Stimulated activated CD4-positive, alpha-beta T cell treated with anti-CD3 and anti-CD28 coated beads, TNF-alpha, amount 100 ng/mL, for 24 hours (primary cell): ENCODE measurements around the gene SOST.

Source experiments
- DNase-seq, 3 experiments: peaks; one replicate each; pipeline ENCODE4 v3.0.0-alpha.2; 2020; ENCODE audit warnings: low read depth in 3 of 3

Gene SOST

DNA sequence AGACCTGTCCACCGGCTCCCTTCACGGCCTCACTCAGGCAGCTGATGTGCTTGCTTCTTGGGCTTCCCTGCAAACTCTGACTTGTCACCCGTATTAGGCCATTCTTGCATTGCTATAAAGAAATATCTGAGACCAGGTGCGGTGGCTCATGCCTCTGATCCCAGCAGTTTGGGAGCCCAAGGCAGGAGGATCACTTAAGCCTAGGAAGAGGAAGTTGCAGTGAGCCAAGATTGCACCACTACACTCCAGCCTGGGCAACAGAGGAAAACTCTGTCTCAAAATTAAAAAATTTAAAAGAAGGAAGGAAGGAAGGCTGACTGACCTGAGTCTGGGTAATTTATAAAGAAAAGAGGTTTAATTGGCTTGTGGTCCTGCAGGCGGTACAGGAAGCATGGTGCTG lies 17.0 kb downstream of the SOST start:
- DNase-seq = no peak

DNA sequence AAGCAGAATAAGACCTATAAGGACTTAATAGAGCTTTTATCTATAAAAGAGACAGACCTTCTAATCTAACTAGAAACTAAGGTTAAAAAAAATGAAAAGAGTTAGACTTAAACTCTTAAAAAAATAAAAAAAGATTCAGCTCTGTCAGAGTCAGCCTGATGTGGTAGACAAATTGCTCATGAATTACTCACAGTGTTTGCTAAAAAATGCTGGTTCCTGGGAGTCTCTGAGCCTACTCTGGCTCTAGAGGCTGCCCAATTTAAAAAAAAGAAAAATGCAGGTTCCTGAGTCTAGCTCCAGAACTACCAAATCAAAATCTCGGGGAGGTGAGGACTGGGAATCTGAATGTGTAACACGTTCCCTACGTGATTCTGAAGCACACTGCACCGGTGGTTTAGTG lies 18.1 kb downstream of the SOST start:
- no peak for DNase-seq

DNA sequence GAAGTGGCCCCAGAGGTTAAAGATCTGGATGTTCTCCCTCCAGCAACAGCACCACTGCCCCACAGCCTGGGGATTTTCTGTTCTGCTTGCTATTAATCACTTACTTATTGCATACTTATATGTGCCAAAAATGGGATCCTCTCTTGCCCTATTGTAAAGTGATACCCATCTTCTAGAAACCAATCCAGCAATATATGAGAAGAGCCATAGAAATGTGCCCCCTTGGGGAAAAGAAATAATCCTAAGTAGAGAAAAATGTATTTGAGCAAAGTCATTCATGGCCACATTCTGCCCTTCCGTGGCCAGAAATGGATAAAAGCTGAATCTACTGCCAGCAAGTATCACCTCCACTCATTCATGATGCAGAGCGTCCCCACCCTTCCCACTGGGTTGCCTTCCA lies 20.9 kb downstream of the SOST start:
- DNase-seq = no peak

DNA sequence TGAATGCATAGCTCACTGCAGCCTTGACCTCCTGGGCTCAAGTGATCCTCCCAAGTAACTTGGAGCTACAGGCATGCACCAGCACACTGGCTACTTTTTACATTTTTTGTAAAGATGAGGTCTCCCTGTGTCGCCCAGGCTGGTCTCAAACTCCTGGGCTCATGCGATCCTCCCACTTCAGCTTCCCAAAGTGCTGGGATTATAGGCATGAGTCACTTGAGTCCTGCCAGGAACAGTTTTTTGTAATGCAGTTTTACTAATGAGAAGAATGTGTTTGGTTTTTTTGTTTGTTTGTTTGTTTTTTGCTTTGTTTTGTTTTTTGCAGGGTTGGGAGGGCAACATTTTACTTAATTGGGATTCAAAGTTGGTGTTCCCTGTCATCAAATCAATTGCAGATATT lies 22.2 kb downstream of the SOST start:
- DNase-seq = no peak

DNA sequence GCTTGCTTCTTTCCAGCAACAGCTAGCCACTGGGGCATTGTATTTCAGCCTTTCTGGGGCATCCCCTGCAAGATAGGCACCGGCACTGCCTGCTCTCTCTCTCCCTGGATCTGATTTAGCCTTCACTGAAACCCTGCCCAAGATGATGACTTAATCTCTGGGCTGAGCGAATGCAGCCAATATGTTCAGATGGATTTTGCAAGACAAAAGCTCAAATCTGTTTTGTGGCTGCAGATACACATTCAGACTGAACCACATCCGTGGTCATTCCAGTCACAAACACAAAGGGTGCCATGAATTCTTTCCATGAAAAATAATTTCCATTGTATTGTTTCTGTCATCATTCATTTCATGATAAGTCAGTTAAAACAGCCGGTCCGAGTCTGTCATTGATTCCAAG lies 24.2 kb downstream of the SOST start:
- no peak for DNase-seq

DNA sequence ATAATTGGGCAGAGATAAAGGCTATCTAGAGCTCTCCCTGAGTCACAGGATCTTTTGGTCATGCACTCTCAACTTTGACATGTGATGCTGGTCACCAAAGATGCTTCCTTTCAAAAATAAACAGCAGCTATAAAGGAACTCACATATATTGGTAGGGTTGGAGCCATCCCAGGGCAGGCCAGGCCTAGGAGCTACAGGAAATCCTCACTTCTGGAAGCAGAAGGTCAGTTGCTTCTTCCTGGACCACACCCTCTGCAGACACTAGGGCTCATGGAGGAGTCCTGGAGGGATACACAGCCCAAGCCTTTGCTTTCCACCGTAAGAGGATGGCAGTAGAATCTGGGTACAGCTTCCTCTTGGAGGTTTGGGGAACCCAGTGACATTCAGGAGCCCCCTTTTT lies 24.6 kb downstream of the SOST start:
- DNase-seq = no peak

DNA sequence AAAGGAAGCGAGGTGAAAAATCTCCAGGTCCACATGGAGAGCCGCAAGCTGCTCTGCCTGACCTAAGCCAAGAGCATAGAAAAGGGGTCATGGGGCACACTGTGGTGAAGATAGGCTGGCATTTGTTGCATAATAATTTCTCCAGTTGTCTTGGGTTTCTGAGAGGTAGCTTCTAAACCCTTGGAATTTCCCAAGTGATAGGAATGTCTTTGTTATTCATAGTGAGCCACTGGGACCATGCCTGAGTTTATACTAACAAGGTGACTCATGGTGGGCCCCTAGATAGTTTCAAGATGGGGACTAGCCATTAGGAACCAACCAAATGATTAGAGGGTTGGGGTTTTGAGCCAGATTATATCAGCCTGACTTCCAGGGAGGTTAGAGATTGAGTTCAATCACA lies 25.6 kb downstream of the SOST start:
- no peak for DNase-seq

DNA sequence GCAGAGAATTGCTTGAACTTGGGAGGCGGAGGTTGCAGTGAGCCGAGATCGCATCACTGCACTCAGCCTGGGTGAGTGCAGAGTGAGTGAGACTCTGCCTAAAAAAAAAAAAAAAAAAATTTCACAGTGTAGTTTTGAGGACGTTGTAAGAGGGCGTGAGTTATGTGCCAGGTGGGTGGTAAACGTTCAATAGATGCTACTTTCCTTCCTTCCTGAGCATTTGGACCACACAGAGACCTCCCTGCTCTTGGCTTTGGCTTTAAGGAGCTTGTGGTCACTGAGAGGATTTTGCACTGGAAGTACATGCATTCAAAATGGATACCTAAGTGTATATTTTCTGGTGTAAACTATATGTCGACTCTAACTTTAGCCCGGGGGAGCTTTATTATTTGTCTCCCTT lies 30.5 kb downstream of the SOST start:
- DNase-seq = no peak

DNA sequence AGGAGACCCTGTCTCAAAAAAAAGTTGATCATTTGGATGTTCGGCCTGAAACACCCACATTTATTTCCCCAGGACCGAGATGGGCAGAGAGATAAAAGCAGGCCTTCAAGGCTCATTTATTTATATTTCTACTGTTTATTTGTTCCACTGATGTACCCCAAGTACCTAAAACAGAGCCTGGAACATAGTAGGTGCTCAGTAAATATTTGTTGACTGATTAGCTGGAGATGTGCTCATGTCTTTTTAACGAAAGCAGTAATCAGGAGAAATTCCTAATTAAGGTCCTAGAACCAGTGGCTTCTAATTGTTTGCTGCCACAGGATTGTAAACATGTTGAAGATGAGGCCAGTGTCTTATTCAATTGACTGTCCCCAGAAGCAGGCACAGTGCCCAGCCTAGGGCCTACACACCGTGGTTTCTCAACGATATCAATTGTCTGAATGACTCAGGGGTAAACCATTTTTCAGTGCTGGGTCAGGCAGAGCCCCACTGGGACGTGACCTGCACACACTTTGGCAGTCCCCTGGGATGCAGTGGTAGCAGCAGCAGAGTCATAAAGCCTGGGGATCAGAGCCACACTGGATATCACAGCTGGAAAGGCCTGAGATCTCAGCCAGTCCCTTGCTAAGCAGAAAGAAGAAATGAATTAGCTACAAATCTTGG lies 34.8 kb downstream of the SOST start:
- no peak for DNase-seq

DNA sequence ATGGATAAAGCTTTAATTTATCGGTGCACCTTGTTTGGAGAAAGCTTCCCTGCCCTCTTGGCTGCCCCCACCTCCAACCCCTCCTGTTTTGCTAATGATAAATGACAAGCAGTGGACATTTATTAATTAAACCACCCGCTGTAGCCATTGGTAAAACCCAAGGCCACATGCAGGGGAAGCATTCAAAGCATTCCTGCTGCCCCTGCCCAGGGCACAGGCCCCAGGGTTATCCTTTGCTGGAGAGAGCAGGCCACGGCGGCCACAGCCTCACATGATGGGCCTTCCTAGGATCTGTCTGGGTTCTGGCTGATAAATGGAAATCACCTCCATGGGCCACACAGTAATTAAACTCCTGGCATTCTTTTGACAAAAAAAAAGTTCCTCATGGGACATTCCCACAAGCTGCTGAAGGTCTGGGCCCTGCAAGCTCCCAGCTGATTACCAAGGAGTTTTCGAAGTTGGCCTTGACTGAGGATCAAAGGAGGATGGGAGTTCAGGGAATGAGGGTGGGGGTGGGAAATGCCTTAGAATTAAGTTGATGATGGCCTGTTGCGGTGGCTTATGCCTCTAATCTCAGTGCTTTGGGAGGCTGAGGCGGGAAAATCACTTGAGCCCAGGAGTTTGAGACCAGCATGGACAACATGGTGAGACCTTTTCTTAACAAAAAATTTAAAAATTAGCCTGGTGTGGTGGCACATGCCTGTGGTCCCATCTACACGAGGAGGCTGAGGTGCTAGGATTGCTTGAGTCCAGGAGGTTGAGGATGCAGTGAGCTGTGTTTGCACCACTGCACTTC lies 35.5 kb downstream of the SOST start:
- DNase-seq = no peak

DNA sequence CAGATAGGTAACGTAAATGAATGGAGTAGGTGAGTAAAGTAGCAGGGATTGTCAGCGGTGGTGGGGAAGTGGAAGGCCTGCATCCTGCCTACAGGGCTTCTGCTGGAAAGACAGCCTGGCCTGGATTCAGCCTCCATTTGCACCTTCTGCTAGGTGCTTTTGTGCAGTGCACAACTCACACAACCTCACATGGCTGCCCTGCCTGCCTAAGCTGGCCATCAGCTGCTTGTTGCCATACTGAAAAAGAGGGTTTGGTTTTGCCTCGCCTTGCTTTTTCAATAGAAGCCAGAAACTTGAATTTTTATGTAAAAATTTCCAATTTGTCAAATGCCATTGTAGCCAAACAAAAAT lies 36.3 kb downstream of the SOST start:
- DNase-seq = no peak

DNA sequence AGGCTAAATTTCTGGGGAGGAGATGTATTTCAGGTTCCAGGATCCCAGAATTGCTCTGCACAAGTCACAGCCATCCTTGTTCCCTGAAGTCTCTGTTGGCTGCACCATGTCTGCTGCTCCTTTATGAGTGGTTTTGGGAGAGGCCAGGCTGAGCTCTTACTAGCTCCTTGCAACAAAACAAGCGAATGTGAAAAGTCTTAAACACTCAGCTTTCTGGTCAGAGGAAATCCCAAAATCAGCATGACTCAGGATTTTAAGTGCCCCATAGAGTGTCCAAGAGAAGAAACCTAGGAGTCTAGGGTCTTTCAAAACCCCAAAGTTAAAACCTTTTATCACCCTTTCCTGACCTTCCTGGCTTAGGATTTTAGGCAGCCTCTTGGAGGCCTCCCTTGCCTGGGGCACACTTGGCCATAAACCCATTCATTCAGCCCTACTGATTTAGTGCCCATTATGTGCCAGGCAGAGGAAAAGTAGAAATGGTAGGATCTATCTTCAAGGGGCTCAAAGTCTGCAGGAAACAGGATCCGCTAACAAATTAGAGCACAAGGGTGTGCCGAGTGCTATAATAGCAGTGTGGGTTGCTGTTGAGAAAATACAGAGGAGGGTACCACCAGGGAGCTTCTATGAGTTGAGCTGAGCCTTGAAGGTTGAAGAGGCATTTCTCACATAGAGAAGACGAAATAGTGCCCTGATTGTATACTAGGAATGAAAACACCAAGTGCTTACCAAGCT lies 36.9 kb downstream of the SOST start:
- DNase-seq = no peak

DNA sequence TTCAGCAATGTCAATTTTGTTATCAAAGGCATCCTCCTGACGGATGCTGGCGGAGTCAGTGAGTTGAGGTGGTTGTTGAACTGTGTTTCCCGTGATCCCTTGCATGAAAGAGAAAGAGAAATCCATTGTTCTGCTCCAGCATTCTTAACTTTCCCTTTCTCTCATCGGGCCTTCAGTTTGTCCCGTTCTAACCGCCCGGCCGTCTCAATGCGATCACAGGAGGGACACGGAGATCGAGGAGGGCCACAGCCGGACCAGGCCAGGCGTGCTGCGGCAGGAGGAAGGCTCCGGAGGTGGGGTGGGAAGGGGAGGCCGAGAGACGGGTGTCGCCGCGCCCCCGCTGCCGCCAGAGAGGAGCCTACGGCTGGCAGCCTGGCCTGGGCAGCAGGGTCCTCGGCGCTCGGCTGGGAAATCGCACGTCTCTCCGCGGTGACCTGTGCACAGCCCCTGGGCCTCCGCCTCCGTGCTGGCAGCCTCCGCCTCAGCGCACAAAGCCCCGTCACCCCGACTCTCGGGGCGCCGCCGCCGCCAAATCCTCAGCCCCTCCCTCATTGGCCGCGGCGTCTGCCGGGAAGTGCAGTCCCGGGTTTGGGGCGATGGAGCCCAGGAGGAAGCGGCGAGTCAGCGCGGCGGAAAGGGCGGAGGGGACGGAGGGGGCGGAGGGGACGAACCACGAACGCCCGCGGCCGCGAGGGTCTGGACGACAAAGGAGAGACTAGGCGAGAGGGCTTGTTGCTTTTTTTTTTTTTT lies 38.1 kb downstream of the SOST start:
- peak; percentile 50 to 76 (median 62) for DNase-seq

DNA sequence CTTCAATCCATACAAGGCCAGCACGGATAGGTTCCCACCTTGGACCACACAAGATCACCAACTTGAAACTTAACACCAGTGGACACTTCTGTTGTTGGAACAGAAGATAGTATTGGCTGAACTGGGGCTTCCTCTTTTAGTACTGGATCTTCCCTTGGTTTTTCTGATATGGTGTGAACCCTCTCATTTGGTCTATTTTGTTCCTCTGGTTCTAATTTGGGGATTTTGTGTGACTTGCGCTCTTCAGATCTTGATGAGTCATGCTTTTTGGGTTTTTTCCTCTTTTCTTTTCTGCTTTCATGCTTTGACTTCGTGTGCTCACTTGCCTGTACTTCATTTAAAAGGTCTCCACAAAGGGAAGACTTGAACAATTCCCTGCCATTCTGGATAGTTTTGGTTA lies 39.0 kb downstream of the SOST start:
- no peak for DNase-seq

DNA sequence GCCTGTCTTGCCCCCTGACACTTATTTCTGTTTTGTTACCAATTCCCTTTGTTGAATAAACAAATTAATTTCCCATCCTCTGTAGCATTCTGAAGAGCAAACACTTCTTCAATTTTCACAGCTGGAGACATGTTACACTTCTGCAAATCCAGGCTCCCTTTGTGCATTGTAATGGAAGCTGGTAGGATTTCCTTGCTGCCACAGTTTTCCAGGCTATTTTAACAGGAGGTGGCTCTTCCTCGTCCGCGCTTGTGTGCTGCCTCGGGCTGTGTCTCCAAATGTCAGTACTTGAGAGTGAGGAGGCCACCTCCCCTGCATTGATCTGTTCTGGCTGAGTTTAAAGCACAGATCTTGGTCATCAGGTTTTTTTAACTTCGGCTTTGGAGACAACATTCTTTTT lies 40.0 kb downstream of the SOST start:
- no peak for DNase-seq

DNA sequence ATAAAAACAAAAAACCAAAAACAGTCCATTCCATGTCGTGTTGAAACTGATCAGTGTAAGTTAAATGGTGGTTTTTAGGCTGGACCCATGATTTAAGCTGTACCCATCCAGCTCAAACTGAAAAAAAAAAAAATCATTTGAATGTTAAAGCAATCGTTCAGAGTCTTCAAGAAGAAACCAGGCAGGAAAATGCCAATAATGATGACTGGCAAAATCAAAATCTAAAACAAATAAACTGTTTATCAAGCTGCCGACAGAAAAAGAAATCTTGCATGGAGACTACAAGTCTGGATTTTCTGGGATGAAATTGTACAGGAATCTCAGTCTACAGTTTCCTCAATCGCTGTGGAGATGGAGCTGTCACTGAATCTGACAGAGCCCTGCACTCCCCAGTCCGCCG lies 40.7 kb downstream of the SOST start:
- DNase-seq = no peak

DNA sequence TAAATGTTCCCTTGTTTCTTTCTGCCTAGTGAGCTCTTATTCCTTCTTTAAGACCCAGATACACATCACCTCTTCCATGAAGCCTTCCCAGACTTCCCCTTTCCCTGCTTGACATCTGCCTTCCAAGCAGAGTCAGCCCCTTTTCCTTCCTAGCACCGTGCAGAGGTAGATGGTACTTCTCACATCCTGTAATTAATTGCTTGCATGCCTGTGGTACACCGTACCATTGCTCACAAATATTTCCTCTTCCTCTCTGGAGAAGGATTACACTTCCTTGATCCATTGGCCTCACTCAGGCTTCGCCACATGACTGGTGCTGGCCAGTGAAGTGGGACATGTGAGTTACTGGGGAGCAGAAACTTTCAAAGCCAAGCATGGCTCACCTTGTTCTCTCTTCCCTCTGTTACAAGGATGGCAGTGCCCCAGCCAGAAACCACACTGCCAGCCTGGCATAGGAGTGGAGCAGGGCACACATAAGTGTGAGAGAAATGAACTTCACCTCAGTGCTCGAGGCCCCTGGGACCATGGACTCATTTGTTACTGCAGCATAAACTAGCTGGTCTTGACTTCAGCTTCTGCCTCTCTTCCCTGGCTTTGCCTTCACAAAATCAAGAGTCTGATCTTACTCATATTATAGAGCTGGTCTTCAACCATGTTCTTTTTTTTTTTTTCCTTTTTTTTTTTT lies 44.0 kb downstream of the SOST start:
- no peak for DNase-seq

DNA sequence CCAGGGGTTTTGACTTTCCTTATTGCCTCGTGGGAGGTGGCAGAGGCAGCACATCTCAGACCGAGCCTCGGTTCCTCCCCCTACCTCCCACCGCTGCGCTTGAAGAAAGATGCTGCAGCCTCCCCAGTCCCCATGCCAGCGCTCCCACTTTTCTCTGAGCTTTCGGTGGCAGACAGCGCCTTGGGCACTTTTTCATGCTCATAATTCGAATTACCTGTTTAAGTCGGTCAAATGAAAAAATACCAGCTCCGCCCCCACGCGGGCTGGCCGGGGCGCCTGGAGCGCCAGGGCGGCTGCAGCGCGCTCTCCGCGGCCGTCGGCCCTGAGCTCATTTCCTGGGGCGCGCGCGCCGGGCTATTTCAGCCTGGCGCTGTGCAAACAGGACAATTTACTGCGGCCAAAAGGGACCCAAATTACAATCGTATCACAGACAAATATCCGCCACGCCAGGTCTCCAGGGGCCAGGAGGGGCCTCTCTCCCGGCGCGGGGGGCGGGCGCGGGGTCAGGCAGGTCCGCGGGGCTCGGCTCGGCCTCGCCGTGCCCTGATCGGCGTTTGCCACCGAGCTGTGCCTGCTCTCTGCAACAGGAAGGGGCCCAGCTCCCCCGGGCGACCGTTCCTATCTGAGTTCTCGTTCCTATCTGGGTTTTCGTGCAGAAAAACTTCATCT lies 45.0 kb downstream of the SOST start:
- DNase-seq = peak in 1 of 3 experiments; percentile 11

DNA sequence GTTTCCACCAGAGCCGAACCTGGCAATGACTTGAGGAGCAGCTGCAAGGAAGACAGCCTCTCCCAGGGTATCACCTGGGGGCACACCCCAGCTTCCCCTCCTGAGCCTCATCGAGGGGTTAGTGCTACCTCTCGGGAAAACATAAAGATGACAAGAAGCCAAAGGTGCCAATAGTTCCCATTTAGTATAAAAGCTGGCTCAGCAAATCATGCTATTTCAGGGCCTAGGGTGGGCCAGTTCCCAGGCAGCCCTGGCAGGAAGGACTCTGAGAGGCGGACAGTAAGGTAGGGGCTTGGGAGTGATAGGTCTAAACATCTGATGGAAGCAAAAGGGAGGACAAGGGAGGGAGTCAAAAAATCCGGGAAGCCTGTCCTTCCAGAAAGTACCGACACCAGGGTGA lies 46.2 kb downstream of the SOST start:
- DNase-seq = no peak

DNA sequence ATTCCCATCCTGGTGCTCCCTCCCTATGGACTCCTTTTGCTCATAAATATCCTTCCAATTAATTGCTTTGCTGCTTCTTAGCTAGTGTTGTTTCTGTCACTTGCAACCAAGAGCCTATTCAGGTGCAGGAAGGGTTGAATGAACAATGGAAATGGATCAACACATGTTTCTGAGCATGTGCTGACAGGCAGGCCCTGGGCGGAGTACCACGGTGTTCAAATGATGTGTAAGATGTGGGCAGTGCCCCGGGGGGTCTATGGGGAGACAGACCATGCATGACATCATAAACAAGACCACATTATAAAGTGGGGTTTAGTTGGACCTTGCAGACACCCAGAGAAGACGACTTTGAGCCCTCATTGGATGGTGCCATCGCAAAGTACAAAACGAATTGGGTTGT lies 48.5 kb downstream of the SOST start:
- no peak for DNase-seq

DNA sequence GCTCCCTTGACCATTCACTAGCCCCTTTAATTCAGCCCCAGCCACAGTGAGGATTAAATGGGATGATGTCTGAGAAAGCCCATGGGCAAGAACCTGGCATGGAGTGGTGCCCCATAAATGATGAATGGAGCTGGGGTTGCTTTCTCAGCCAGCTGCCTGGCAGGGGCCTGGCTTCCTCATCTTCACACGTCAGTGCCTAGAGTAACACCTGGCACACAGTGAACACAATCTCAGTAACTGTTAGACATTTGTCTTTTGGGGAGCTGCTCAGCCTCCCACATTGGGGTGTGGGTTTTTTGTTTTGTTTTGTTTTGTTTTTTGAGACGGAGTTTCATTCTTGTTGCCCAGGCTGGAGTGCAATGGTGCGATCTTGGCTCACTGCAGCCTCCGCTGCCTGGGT lies 49.4 kb downstream of the SOST start:
- no peak for DNase-seq
